HL-60 (cell line): ENCODE measurements around the gene TMEM82.

Experiments used
- DNase-seq, 2 experiments: peaks; one replicate each; pipeline ENCODE4 v3.0.0-alpha.2; 2010 to 2020; ENCODE audit warnings: low read depth in 1 of 2, low spot score in 1 of 2
- H3K27ac ChIP-seq: fragments of 250-450 bp; sonication (Bioruptor Pico); replicated peaks from 2 replicates; pipeline ENCODE4 v1.5.1; 2020; ENCODE audit warnings: mild to moderate bottlenecking, moderate library complexity
- H3K27me3 ChIP-seq: fragments of 250-450 bp; sonication (Bioruptor Pico); 2 replicates; pipeline ENCODE4 v1.5.1; 2021; ENCODE audit warnings: mild to moderate bottlenecking, moderate library complexity; ENCODE audit not compliant: insufficient read depth, poor library complexity, severe bottlenecking
- H3K4me3 ChIP-seq: replicated peaks from 2 replicates; pipeline ENCODE4 v1.5.1; 2011; ENCODE audit warnings: mild to moderate bottlenecking, control low read depth, low read length; ENCODE audit not compliant: insufficient read depth
- CTCF ChIP-seq: IDR thresholded peaks from one replicate; pipeline ENCODE4 v1.5.1; 2011; ENCODE audit warnings: low read length, control low read depth, inconsistent platforms; ENCODE audit not compliant: insufficient read depth
- GABPA ChIP-seq: IDR thresholded peaks from 2 replicates; pipeline ENCODE4 v1.6.1; 2012; ENCODE audit warnings: low read depth
- POLR2AphosphoS5 ChIP-seq: IDR thresholded peaks from 2 replicates; pipeline ENCODE4 v1.6.1; 2012; ENCODE audit warnings: low read depth
- SPI1 ChIP-seq: IDR thresholded peaks from 2 replicates; pipeline ENCODE4 v1.6.1; 2012; ENCODE audit warnings: low read depth, mild to moderate bottlenecking, borderline replicate concordance
- TF ChIP-seq, protein P1 (sequence below): IDR thresholded peaks from 2 replicates; pipeline ENCODE4 v1.6.1; 2012; ENCODE audit warnings: low read depth; ENCODE audit not compliant: insufficient replicate concordance

TMEM82 gene

GRCh38 chr1:15727866-15728534, 14.3 kb upstream of the TMEM82 start:
- no peak overlapping the region for H3K27ac ChIP-seq
- no peak for TF ChIP-seq GABPA
- TF ChIP-seq, protein P1, sequence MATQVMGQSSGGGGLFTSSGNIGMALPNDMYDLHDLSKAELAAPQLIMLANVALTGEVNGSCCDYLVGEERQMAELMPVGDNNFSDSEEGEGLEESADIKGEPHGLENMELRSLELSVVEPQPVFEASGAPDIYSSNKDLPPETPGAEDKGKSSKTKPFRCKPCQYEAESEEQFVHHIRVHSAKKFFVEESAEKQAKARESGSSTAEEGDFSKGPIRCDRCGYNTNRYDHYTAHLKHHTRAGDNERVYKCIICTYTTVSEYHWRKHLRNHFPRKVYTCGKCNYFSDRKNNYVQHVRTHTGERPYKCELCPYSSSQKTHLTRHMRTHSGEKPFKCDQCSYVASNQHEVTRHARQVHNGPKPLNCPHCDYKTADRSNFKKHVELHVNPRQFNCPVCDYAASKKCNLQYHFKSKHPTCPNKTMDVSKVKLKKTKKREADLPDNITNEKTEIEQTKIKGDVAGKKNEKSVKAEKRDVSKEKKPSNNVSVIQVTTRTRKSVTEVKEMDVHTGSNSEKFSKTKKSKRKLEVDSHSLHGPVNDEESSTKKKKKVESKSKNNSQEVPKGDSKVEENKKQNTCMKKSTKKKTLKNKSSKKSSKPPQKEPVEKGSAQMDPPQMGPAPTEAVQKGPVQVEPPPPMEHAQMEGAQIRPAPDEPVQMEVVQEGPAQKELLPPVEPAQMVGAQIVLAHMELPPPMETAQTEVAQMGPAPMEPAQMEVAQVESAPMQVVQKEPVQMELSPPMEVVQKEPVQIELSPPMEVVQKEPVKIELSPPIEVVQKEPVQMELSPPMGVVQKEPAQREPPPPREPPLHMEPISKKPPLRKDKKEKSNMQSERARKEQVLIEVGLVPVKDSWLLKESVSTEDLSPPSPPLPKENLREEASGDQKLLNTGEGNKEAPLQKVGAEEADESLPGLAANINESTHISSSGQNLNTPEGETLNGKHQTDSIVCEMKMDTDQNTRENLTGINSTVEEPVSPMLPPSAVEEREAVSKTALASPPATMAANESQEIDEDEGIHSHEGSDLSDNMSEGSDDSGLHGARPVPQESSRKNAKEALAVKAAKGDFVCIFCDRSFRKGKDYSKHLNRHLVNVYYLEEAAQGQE = no peak
- TF ChIP-seq SPI1 = no peak
- no peak for TF ChIP-seq CTCF
- H3K4me3 ChIP-seq = no peak overlapping the region
- H3K27me3 ChIP-seq = no peaks in the 10 kb centered on the region
- no peak for DNase-seq

DNA sequence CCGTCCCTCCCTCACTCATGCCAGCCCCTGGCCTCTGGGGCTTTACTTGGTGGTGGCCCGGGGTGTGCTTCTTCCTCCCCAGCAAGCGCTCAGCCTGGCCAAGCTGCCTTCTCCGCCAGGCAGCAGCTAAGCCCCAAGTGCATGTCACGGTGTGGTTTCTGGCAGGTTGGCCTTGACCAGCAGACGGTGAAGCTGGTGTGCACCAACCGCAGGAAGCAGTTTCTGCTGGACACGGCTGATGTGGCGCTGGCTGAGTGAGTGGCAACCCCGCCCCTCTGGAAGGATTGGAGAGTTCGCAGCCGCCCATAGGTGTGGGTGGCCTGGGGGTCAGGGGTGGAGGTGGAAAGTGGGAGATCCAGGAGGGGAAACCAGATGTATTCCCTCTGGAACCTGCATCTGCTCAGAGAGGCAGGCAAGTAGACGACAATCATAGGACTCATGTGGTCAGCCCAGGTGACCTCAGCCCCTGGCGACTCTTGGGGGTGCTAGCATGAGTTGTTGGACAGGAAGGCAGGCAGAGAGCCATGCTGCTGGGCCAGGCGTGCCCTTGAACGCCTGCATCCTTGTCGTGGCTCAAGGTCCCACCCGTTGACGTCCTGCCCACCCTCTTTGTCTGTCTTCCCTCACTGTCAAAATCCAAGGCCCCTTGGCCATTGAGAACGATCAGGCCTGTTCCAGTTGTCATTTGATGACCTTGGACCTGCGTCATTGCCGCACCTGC, 13.2 kb upstream of the TMEM82 start:
- no peak for DNase-seq
- Histone ChIP-seq H3K4me3 (no peak overlapping the region), H3K27me3 (no peaks in the 10 kb centered on the region), H3K27ac (no peak overlapping the region)
- TF ChIP-seq CTCF (no peak), POLR2AphosphoS5 (no peak), GABPA (no peak), SPI1 (no peak)
- TF ChIP-seq, protein P1 = no peak

- H3K27me3 ChIP-seq = no peaks in the 10 kb centered on the region
- H3K27ac ChIP-seq = no peak overlapping the region
- no peak overlapping the region for H3K4me3 ChIP-seq
- no peak for DNase-seq
- TF ChIP-seq, protein P1 = no peak
- TF ChIP-seq SPI1 (no peak), POLR2AphosphoS5 (no peak), CTCF (no peak), GABPA (no peak)
Observed at GRCh38 chr1:15730423-15730822, 11.9 kb upstream of the TMEM82 start.
